Lung (tissue), 12 donors: ENCODE data around the gene ZNF841. TPM values are rescaled to one million over a fixed set of nuclear protein-coding genes. Genes with fewer than 3 reads are reported as not detected.
A peak's percentile ranks its signal among the peaks of the same experiment; 100 is the strongest.

Experiments
- ATAC-seq: fragments of 200-7000 bp; cut with Tn5 transposase; one replicate; pipeline ENCODE4 v1.9.1; 2020; ENCODE audit warnings: moderate number of reproducible peaks; ENCODE audit not compliant: insufficient read depth, low FRiP score
- DNase-seq, 3 donors: peaks; one replicate each; pipeline ENCODE4 v3.0.0-alpha.2; 2013 to 2017
- H3K27ac ChIP-seq, 2 donors: one replicate each; pipeline ENCODE4 v1.5.1; 2013; ENCODE audit warnings: mild to moderate bottlenecking in 2 of 2, moderate library complexity in 2 of 2, control low read depth in 1 of 2, inconsistent platforms in 1 of 2, low read depth in 1 of 2, low read length in 1 of 2
- H3K27me3 ChIP-seq, 3 donors: one replicate each; pipeline ENCODE4 v1.5.1; 2013; ENCODE audit warnings: low read length in 2 of 3; ENCODE audit not compliant: control insufficient read depth in 3 of 3, insufficient read depth in 3 of 3
- H3K36me3 ChIP-seq, 4 donors: one replicate each; pipeline ENCODE4 v1.5.1; 2013; ENCODE audit warnings: low read length in 4 of 4, mild to moderate bottlenecking in 1 of 4, moderate library complexity in 1 of 4; ENCODE audit not compliant: control insufficient read depth in 4 of 4, insufficient read depth in 4 of 4
- H3K4me1 ChIP-seq, 5 donors: one replicate each; pipeline ENCODE4 v1.5.1; 2013; ENCODE audit warnings: low read length in 5 of 5, mild to moderate bottlenecking in 2 of 5, moderate library complexity in 1 of 5; ENCODE audit not compliant: control insufficient read depth in 5 of 5, insufficient read depth in 5 of 5
- H3K4me3 ChIP-seq: one replicate; pipeline ENCODE4 v1.5.1; 2013; ENCODE audit warnings: mild to moderate bottlenecking, control low read depth, moderate library complexity
- H3K9ac ChIP-seq, 2 donors: one replicate each; pipeline ENCODE4 v1.5.1; 2013; ENCODE audit warnings: low read length in 2 of 2, control low read depth in 1 of 2; ENCODE audit not compliant: insufficient read depth in 1 of 2
- H3K9me3 ChIP-seq, 4 donors: one replicate each; pipeline ENCODE4 v1.5.1; 2013; ENCODE audit warnings: low read length in 3 of 4, mild to moderate bottlenecking in 1 of 4, moderate library complexity in 1 of 4; ENCODE audit not compliant: control insufficient read depth in 4 of 4, insufficient read depth in 3 of 4
- CTCF ChIP-seq: IDR thresholded peaks from 2 replicates; pipeline ENCODE4 v1.5.1; 2012; ENCODE audit warnings: mild to moderate bottlenecking; ENCODE audit errors: control extremely low read depth, extremely low read depth
- WGBS, 2 donors: extraction: QIAGEN DNeasy Blood & Tissue Kit; methylation state at CpG; one replicate each; pipeline ENCODE4 v1.1.7; 2013; 5-methylcytosine and 5-hydroxymethylcytosine counted together
- polyA plus RNA-seq, 2 donors: library from polyadenylated mRNA; stranded (reverse); fragments of 200-250 nt; gene quantifications; one replicate each; pipeline ENCODE4 v1.2.1, GENCODE V29; 2013
- total RNA-seq, 2 donors: library from RNA; depleted of rRNA in 1 of 2; stranded (reverse); fragments of >200 nt in 1 of 2; gene quantifications; one replicate each; pipeline ENCODE4 v1.2.1, GENCODE V29; 2014 to 2021
- donor health status: control.
- donor health status: control.
- donor health status: Bipolar disorder and iron deficiency.
- donor health status: healthy.
- donor health status: DM: yes; HTN: yes; CAD: no.

The ZNF841 gene
- total and polyA plus RNA-seq, 4 donors, result 5.5 to 30.4 (median 15.8) TPM

GRCh38 chr19:52048555-52049501 is 46.7 kb downstream of the ZNF841 start, which contains the start of gene ZNF432:
Gene ZNF432 (minus strand): TSS chr19:52048838. CDS start chr19:52046868, 1,970 bp downstream.
- Histone ChIP-seq H3K9me3 (peaks cover 0 to 20% (median 8%) of the 10 kb centered on the region in 4 donors), H3K36me3 (peaks cover 12 to 34% (median 20%) of the 10 kb centered on the region in 4 donors), H3K9ac (peak within 1 kb of the TSS; percentile 98 to 99), H3K4me1 (peaks cover 0 to 6% (median 0%) of the 10 kb centered on the region in 5 donors), H3K27ac (peak within 1 kb of the TSS; percentile 95 to 98), H3K27me3 (no peaks in the 10 kb centered on the region), H3K4me3 (peak within 1 kb of the TSS; percentile 78)
- DNase-seq, result peak; percentile 97 to 99 (median 99)
- 0 to 1% methylated on average over 59 to 60 of the region's 60 CpGs for WGBS, 2 donors
- TF ChIP-seq CTCF, result no peak
- ATAC-seq, result peak; percentile 95

- no peak for DNase-seq
- WGBS, 2 donors, result 98 to 99% methylated on average over 4 of the region's 4 CpGs
- peaks cover 51 to 84% (median 71%) of the 10 kb centered on the region in 4 donors for H3K36me3 ChIP-seq
- no peak overlapping the region for H3K9ac ChIP-seq
- TF ChIP-seq CTCF, result no peak
- no peaks in the 10 kb centered on the region for H3K4me1 ChIP-seq
- H3K9me3 ChIP-seq, result peaks cover 29 to 50% (median 38%) of the 10 kb centered on the region in 4 donors
- no peak overlapping the region for H3K27ac ChIP-seq
- no peak for ATAC-seq
- H3K27me3 ChIP-seq, result no peaks in the 10 kb centered on the region
- no peak overlapping the region for H3K4me3 ChIP-seq
Observed at GRCh38 chr19:52039169-52039568, 56.4 kb downstream of the ZNF841 start.

GRCh38 chr19:52034051-52034728 is 61.4 kb downstream of the ZNF841 start:
- H3K27ac ChIP-seq, result no peak overlapping the region
- DNase-seq (no peak), ATAC-seq (no peak)
- H3K9me3 ChIP-seq, result peaks cover 38 to 53% (median 51%) of the 10 kb centered on the region in 4 donors
- H3K27me3 ChIP-seq, result no peaks in the 10 kb centered on the region
- H3K4me3 ChIP-seq, result no peak overlapping the region
- H3K36me3 ChIP-seq, result peaks cover 36 to 74% (median 59%) of the 10 kb centered on the region in 4 donors
- TF ChIP-seq CTCF, result no peak
- H3K9ac ChIP-seq, result no peak overlapping the region
- H3K4me1 ChIP-seq, result no peaks in the 10 kb centered on the region
- 98% methylated on average over 12 of the region's 12 CpGs for WGBS, 2 donors
